Omental fat pad (tissue), 4 donors: Measurements from ENCODE around the gene HIC1. TPM values are rescaled to one million over a fixed set of nuclear protein-coding genes. Genes with fewer than 3 reads are reported as not detected.
A peak's percentile ranks its signal among the peaks of the same experiment; 100 is the strongest.

ENCODE experiments used
- ATAC-seq: fragments of 150-250 bp; one replicate; pipeline ENCODE4 v1.9.1; 2016; ENCODE audit warnings: mild to moderate bottlenecking, moderate library complexity; ENCODE audit not compliant: low FRiP score
- DNase-seq: peaks from one replicate; pipeline ENCODE4 v3.0.0-alpha.2; 2019; ENCODE audit warnings: low spot score
- CTCF ChIP-seq, 3 donors: fragments of 450-650 bp; IDR thresholded peaks; one replicate each; pipeline ENCODE4 v1.5.1; 2016 to 2017; ENCODE audit warnings: antibody characterized with exemption in 3 of 3, mild to moderate bottlenecking in 3 of 3, moderate library complexity in 2 of 3
- total RNA-seq, 4 donors: library from RNA; depleted of rRNA; stranded (reverse); fragments of >200 nt; gene quantifications; one replicate each; pipeline ENCODE4 v1.1.0, GENCODE V29; 2016

The HIC1 gene
- total RNA-seq, 4 donors from 2014 or later: 9.9 to 63.8 (median 37.3) TPM

GRCh38 chr17:2094891-2095535, 40.1 kb downstream of the HIC1 start:
- no peak for ATAC-seq
- no peak for DNase-seq

GRCh38 chr17:2095536-2095910, 40.6 kb downstream of the HIC1 start:
- TF ChIP-seq CTCF (IDR thresholded peaks at IDR 0.05): no peak
- DNase-seq: no peak
- no peak for ATAC-seq

More at GRCh38 chr17:2094891-2095535, 40.1 kb downstream of the HIC1 start:
- TF ChIP-seq CTCF (IDR thresholded peaks at IDR 0.05): no peak

GRCh38 chr17:2101448-2102257, 46.8 kb downstream of the HIC1 start:
- TF ChIP-seq CTCF (IDR thresholded peaks at IDR 0.05): no peak
- DNase-seq (no peak), ATAC-seq (no peak)

- ATAC-seq (peak; percentile 38), DNase-seq (no peak)
- no peak for TF ChIP-seq CTCF (IDR thresholded peaks at IDR 0.05)
Measured at GRCh38 chr17:2102931-2103809, 48.3 kb downstream of the HIC1 start.

GRCh38 chr17:2105663-2106062, 50.8 kb downstream of the HIC1 start:
- no peak for TF ChIP-seq CTCF (IDR thresholded peaks at IDR 0.05)
- no peak for DNase-seq
- ATAC-seq: no peak

GRCh38 chr17:2106308-2106955, 51.5 kb downstream of the HIC1 start:
- ATAC-seq: no peak
- DNase-seq: no peak
- TF ChIP-seq CTCF (IDR thresholded peaks at IDR 0.05): no peak
